HCT116 (cell line): Measurements from ENCODE around the gene LCN1. TPM values are rescaled to one million over a fixed set of nuclear protein-coding genes. Genes with fewer than 3 reads are reported as not detected.

Experiments
- ATAC-seq: fragments of 200-7000 bp; cut with Tn5 transposase; 2 replicates; pipeline ENCODE4 v1.9.1; 2020; ENCODE audit warnings: mild to moderate bottlenecking, moderate library complexity
- BruUV-seq: library from RNA; stranded (reverse); fragments of 400-500 nt; replicated peaks from 2 replicates; lab custom pipeline; 2021; lab: Mats Ljungman, UMichigan
- CTCF ChIA-PET: fragments of 300-600 bp; sonication (Branson Sonifier 250); formaldehyde crosslinking; loops from one replicate; lab custom pipeline; 2021; ENCODE audit warnings: antibody characterized with exemption; lab: Charles Lee
- POLR2A ChIA-PET: fragments of 300-600, 350-600 bp; sonication (Branson Sonifier 250); formaldehyde crosslinking; loops from one replicate; lab custom pipeline; 2021; ENCODE audit warnings: antibody characterized with exemption; lab: Charles Lee
- RAD21 ChIA-PET, 2 experiments: fragments of 300-600 bp; sonication (Branson Sonifier 250); formaldehyde crosslinking; loops; one replicate each; lab custom pipeline; 2023; ENCODE audit warnings: low total read pairs in 2 of 2; ENCODE audit not compliant: uncharacterized antibody in 2 of 2, unreplicated experiment in 2 of 2, low non-redundant PET in 1 of 2; lab: Charles Lee
- DNase-seq: peaks from one replicate; pipeline ENCODE4 v3.0.0-alpha.2; 2010; ENCODE audit warnings: low read depth, low spot score
- H2AFZ ChIP-seq: fragments of 200-600 bp; shearing (Covaris generic), sonication (generic); 2 replicates; pipeline ENCODE4 v1.6.1; 2017; ENCODE audit warnings: low read depth, mixed run types, mixed read lengths, antibody characterized with exemption, low read length; ENCODE audit not compliant: poor library complexity, severe bottlenecking
- H3K27ac ChIP-seq: 2 replicates; pipeline ENCODE4 v1.5.1; 2012; ENCODE audit warnings: low read depth, low read length
- H3K27me3 ChIP-seq: fragments of 200-600 bp; sonication (generic); 2 replicates; pipeline ENCODE4 v1.6.1; 2016; ENCODE audit warnings: mixed run types, low read length, mixed read lengths; ENCODE audit not compliant: insufficient read depth
- H3K36me3 ChIP-seq, 2 experiments: fragments of 200-500 bp in 1 of 2; fragments of 200-600 bp in 1 of 2; sonication (Bioruptor generic) in 1 of 2; sonication (generic) in 1 of 2; 2 replicates each; pipeline versions ENCODE4 v1.5.1 to v1.6.1; 2014 to 2016; ENCODE audit warnings: low read length in 2 of 2, inconsistent platforms in 1 of 2, mixed read lengths in 1 of 2, mixed run types in 1 of 2; ENCODE audit not compliant: insufficient read depth in 2 of 2, control insufficient read depth in 1 of 2
- H3K4me1 ChIP-seq, 2 experiments: fragments of 200-600 bp in 1 of 2; sonication (generic) in 1 of 2; 2 replicates each; pipeline versions ENCODE4 v1.5.1 to v1.6.1; 2012 to 2017; ENCODE audit warnings: low read length in 2 of 2, inconsistent platforms in 1 of 2, mild to moderate bottlenecking in 1 of 2, mixed read lengths in 1 of 2, mixed run types in 1 of 2, moderate library complexity in 1 of 2; ENCODE audit not compliant: insufficient read depth in 2 of 2, control insufficient read depth in 1 of 2
- H3K4me2 ChIP-seq: fragments of 200-600 bp; sonication (generic); 2 replicates; pipeline ENCODE4 v1.6.1; 2017; ENCODE audit warnings: mixed run types, low read length, mixed read lengths
- H3K4me3 ChIP-seq, 2 experiments: fragments of 200-600 bp in 1 of 2; sonication (generic) in 1 of 2; replicated peaks in 1 of 2; 2 replicates each; pipeline ENCODE4 v1.5.1; 2011 to 2016; ENCODE audit warnings: low read length in 2 of 2, control low read depth in 1 of 2, low read depth in 1 of 2, mild to moderate bottlenecking in 1 of 2, mixed read lengths in 1 of 2, mixed run types in 1 of 2
- H3K79me2 ChIP-seq: fragments of 200-600 bp; sonication (generic); 2 replicates; pipeline ENCODE4 v1.6.1; 2017; ENCODE audit warnings: mild to moderate bottlenecking, mixed run types, low read length, moderate library complexity, mixed read lengths; ENCODE audit not compliant: insufficient read depth
- H3K9ac ChIP-seq: fragments of 200-600 bp; sonication (generic); 2 replicates; pipeline ENCODE4 v1.6.1; 2016; ENCODE audit warnings: low read length, mixed read lengths
- H3K9me2 ChIP-seq: fragments of 200-600 bp; sonication (generic), shearing (Covaris generic); 2 replicates; pipeline ENCODE4 v1.6.1; 2017; ENCODE audit warnings: mixed run types, mild to moderate bottlenecking, moderate library complexity; ENCODE audit not compliant: insufficient read depth
- H3K9me3 ChIP-seq, 2 experiments: fragments of 200-500 bp in 1 of 2; fragments of 200-600 bp in 1 of 2; sonication (Bioruptor generic) in 1 of 2; sonication (generic) in 1 of 2; 2 replicates each; pipeline ENCODE4 v1.6.1; 2014 to 2017; ENCODE audit warnings: low read length in 2 of 2, mixed read lengths in 2 of 2, inconsistent platforms in 1 of 2, low read depth in 1 of 2, mild to moderate bottlenecking in 1 of 2, mixed run types in 1 of 2, moderate library complexity in 1 of 2; ENCODE audit not compliant: control insufficient read depth in 1 of 2, insufficient read depth in 1 of 2
- H4K20me1 ChIP-seq: fragments of 200-600 bp; sonication (generic), shearing (Covaris generic); 2 replicates; pipeline ENCODE4 v1.6.1; 2017; ENCODE audit warnings: mixed run types, mild to moderate bottlenecking, moderate library complexity; ENCODE audit not compliant: insufficient read depth
- CEBPB ChIP-seq: IDR thresholded peaks from 2 replicates; pipeline ENCODE4 v1.6.1; 2012; ENCODE audit warnings: low read depth
- EGR1 ChIP-seq: IDR thresholded peaks from 2 replicates; pipeline ENCODE4 v1.6.1; 2012; ENCODE audit warnings: low read depth
- TCF7L2 ChIP-seq: IDR thresholded peaks from 2 replicates; pipeline ENCODE4 v1.7.0; 2011; ENCODE audit warnings: borderline replicate concordance, inconsistent platforms; ENCODE audit not compliant: insufficient read depth, insufficient read length; ENCODE audit errors: extremely low read depth
- YY1 ChIP-seq: IDR thresholded peaks from 2 replicates; pipeline ENCODE4 v1.6.1; 2011; ENCODE audit warnings: low read length, low read depth, moderate library complexity, mild to moderate bottlenecking; ENCODE audit not compliant: insufficient replicate concordance; ENCODE audit errors: extremely low read depth
- ZNF274 ChIP-seq: fragments of 200-500 bp; sonication (Bioruptor generic); IDR thresholded peaks from 2 replicates; pipeline ENCODE4 v1.6.1; 2014; ENCODE audit warnings: mild to moderate bottlenecking, low read depth, low read length, inconsistent platforms
- intact Hi-C: fragments of 100-400 bp; cut with micrococcal nuclease; formaldehyde crosslinking; loops from 2 replicates; pipeline ENCODE4 v1.10.0; 2022
- total RNA-seq: library from RNA; stranded (reverse); gene quantifications from one replicate; pipeline ENCODE4 v1.2.1, GENCODE V29; 2021; ENCODE audit not compliant: unreplicated experiment
- TF ChIP-seq, protein P1 (sequence below): IDR thresholded peaks from 2 replicates; pipeline ENCODE4 v1.6.1; 2012; ENCODE audit warnings: low read depth
- TF ChIP-seq, protein P2 (sequence below): IDR thresholded peaks from 2 replicates; pipeline ENCODE4 v1.6.1; 2012

Gene LCN1
- total RNA-seq, 1 experiment from 2014 or later, result not detected

DNA sequence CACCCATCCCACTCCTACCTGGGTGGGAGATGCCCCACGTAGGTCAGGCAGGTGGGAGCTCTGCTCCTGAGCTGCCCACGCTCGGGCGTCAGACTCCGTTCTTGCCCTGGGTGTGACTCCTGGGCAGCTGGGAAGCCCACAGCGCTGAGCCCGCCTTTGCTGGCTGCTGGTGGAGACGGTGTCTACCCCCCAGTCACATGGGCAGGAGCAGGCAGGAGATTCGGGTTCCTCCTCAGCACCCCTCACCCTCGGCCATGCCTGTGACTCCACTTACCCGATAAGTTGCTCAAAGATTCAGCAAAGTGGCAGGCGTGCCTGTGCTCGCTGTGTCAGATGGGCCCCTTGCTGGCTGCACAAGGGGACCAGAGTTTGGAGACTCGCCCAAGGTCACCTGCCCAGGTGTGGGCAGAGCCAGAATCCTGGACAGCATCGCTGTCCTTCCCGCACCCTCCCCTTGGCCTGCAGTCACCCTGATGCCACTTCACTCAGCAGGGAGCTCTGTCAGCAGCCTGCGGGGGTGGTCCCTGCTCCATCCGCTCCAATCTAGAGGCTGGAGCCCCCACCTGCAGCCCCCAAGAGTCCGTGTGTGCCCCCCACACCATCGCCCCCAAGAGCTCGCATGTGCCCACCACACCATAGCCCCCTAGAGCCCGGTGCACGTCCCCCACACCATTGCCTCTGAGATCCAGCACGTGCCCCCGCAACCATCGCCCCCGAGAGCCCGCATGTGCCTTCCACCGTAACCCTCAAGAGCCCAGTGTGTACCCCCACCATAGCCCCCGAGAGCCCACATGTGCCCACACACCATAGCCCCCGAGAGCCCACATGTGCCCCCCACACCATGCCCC, 4.2 kb downstream of the LCN1 start:
- Histone ChIP-seq H3K9me2 (no peaks in the 10 kb centered on the region), H2AFZ (no peak overlapping the region), H3K9me3 (no peaks in the 10 kb centered on the region), H3K4me2 (no peak overlapping the region), H3K79me2 (no peaks in the 10 kb centered on the region), H3K4me1 (peaks cover 0 to 9% of the 10 kb centered on the region in 2 experiments; a peak in 3 of 4 replicates), H3K36me3 (no peaks in the 10 kb centered on the region), H3K27ac (no peak overlapping the region), H3K9ac (no peak overlapping the region)
- ATAC-seq, result no peak
- intact Hi-C loops, result no loop called here
- no TSS peak for BruUV-seq
- CTCF ChIA-PET, result no interaction called here
- RAD21 ChIA-PET, result no interaction called here
- DNase-seq, result no peak
- TF ChIP-seq EGR1, result no peak
- TF ChIP-seq TCF7L2, result no peak
- TF ChIP-seq, protein P1, sequence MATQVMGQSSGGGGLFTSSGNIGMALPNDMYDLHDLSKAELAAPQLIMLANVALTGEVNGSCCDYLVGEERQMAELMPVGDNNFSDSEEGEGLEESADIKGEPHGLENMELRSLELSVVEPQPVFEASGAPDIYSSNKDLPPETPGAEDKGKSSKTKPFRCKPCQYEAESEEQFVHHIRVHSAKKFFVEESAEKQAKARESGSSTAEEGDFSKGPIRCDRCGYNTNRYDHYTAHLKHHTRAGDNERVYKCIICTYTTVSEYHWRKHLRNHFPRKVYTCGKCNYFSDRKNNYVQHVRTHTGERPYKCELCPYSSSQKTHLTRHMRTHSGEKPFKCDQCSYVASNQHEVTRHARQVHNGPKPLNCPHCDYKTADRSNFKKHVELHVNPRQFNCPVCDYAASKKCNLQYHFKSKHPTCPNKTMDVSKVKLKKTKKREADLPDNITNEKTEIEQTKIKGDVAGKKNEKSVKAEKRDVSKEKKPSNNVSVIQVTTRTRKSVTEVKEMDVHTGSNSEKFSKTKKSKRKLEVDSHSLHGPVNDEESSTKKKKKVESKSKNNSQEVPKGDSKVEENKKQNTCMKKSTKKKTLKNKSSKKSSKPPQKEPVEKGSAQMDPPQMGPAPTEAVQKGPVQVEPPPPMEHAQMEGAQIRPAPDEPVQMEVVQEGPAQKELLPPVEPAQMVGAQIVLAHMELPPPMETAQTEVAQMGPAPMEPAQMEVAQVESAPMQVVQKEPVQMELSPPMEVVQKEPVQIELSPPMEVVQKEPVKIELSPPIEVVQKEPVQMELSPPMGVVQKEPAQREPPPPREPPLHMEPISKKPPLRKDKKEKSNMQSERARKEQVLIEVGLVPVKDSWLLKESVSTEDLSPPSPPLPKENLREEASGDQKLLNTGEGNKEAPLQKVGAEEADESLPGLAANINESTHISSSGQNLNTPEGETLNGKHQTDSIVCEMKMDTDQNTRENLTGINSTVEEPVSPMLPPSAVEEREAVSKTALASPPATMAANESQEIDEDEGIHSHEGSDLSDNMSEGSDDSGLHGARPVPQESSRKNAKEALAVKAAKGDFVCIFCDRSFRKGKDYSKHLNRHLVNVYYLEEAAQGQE, result no peak
- TF ChIP-seq CEBPB, result no peak
- no peak for TF ChIP-seq YY1
- TF ChIP-seq, protein P2, sequence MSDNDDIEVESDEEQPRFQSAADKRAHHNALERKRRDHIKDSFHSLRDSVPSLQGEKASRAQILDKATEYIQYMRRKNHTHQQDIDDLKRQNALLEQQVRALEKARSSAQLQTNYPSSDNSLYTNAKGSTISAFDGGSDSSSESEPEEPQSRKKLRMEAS, result no peak
- no peak for TF ChIP-seq ZNF274
- TF ChIP-seq, all 23 proteins: peak for 0
- no peaks in the 10 kb centered on the region for H3K27me3 ChIP-seq
- POLR2A ChIA-PET, result no interaction called here
- no peak overlapping the region for H3K4me3 ChIP-seq
- no peaks in the 10 kb centered on the region for H4K20me1 ChIP-seq
